NCI-H2081 (cell line): ENCODE data around the gene RTP3.

Experiments
- DNase-seq, 2 experiments: peaks; one replicate each; lab custom pipeline; 2025; lab: John Stamatoyannopoulos, UW

RTP3 gene

GRCh38 chr3:46469680-46470357, 28.0 kb upstream of the RTP3 start:
- DNase-seq = no peak

DNA sequence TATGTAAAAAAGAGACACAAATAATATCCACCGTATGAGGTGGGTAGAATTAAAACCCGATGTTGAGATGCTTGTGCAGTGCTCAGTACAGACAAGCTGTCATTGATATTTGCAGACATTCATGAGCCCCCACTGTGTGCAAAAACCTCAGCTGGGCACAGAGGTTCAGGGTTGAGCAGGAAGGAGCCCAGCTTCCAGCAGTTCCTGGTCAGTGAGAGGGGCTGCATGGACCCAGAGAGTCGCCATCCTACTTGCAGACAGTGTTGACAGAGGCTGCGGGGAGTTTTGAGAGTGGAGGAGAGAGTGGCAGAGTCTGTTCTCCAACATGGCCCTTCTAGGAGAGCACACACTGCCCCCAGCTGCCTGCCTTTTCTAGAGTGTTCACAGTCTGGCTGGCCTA, 26.9 kb upstream of the RTP3 start:
- DNase-seq = no peak

GRCh38 chr3:46471371-46471914, 26.3 kb upstream of the RTP3 start:
- DNase-seq = no peak

GRCh38 chr3:46472736-46473135, 25.0 kb upstream of the RTP3 start:
- DNase-seq = no peak

GRCh38 chr3:46477145-46477544, 20.6 kb upstream of the RTP3 start:
- no peak for DNase-seq

GRCh38 chr3:46477756-46478155, 20.0 kb upstream of the RTP3 start:
- no peak for DNase-seq

GRCh38 chr3:46478341-46478740, 19.4 kb upstream of the RTP3 start:
- DNase-seq = no peak

DNA sequence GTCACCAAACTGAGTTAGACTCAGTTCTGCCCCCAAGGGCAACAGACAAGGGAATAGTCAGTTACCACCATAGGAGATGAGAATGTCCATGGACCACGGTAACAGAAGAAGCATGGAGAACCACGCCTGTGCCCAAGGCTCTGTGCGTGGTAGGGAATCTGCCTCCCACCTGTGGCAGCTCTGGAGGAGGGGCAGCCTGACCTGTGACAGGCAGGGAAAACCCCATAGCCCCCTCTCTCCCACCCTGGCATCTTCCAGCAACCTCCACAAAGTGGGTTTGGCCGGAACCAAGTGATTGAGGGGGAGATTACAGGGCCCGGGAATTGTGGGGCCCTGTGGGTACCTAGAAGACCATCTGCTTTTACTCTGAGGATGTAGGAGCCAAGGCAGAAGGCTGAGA, 18.8 kb upstream of the RTP3 start:
- no peak for DNase-seq

DNA sequence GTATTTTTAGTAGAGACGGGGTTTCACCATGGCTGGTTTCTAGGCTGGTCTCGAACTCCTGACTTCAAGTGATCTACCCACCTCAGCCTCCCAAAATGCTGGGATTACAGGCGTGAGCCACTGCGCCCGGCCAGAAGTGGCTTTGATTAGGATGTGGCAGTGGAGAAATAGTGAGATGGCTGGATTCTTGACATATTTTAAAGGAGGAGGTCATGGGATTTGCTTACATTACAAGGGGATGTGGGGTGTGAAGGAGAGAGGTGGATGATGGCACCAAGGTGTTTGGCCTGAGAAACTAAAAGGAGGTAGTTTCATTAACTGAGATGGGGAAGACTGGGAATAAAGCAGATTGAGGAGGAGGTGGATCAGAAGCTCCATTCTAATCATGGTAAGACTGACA, 18.1 kb upstream of the RTP3 start:
- no peak for DNase-seq

DNA sequence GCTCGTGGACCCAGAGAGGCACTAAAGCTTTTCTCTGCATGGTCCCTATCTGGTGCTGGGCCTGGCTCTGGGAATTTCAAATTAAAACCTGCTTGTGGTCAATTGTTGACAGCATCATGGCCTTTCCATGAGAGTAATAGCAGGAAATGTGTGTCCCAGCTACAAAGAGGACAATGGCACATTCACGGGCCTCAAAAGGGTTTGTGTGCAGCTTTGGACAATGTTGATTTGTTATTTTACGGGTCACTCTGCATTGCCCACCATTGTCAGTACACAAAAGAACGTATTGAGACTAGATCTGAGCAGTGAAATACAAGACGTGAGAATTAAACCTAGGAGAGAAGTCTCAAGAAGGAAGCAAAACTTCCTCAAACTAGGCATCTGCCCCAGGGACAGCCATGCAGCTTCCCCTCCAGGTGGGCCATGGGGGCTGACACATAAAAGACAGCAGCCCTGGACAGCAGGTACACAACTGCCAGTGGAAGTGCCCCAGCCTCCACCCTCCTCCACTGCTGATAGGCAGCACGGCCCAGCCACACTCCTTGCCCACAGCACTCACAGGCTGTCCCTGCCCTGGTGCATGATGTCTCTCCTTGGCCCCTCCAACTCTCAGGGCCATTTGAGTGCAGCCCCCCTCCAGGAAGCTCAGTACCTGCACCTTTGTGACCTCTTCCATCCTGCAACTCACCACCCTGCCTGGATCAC, 17.1 kb upstream of the RTP3 start:
- DNase-seq = no peak

- DNase-seq = no peak
These were observed 16.1 kb upstream of the RTP3 start for GRCh38 chr3:46481636-46482035.

DNA sequence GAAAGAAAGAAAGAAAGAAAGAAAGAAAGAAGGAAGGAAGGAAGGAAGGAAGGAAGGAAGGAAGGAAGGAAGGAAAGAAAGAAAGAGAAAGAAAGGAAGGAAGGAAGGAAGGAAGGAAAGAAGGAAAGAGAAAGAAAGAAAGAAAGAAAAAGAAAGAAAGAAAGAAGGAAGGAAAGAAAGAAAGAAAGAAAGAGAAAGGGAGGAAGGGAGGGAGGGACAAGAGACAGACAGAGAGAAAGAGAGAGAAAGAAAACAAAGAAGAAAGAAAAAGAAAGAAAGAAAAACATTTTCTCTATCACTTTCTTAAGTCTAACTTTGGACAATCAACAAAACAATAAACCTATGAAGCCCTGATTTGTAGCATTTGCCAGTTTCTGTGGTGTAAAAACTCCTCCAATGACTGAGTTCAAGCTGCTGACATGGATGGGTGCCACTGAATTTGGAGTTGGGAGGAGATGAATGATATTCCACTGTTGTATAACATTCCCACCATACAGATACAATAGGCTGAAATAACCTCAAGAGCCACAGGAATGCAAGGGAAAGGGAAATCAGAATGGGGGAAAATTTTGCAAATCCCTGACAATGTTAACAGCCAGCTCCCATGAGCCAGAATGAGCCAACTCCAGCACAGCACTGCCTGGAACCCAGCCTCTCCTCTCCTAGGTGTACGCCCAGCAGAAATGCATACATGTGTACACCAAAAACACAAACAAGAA, 15.0 kb upstream of the RTP3 start:
- no peak for DNase-seq

- no peak for DNase-seq
These were observed 14.0 kb upstream of the RTP3 start for GRCh38 chr3:46483825-46484224.

DNA sequence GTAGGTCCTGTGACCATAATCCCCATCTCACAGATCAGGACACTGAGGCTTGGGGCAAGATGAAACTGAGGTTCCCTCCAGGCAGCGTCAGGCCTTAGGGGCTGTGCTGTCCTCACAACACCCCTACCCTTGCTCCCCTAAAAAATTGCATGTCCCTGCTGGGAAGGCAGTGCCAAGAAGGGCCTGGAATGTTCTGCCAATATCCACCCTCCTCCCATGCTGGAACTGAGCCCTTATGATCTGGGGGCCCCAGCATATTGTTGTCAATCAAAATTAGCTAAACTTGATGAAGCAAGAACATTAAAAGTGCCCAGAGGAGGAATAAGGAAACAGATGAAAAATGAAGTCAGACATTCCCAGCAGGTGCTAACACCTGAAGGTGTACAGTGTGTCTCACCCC, 13.4 kb upstream of the RTP3 start:
- DNase-seq = no peak

GRCh38 chr3:46484911-46485778, 12.6 kb upstream of the RTP3 start:
- peak in 1 of 2 experiments; percentile 28 for DNase-seq

- no peak for DNase-seq
These were observed 12.0 kb upstream of the RTP3 start for GRCh38 chr3:46485779-46486175.

GRCh38 chr3:46488735-46489361, 8.9 kb upstream of the RTP3 start:
- DNase-seq = peak; percentile 75 to 76

- DNase-seq = no peak
These were observed 8.4 kb upstream of the RTP3 start for GRCh38 chr3:46489381-46489780.

GRCh38 chr3:46489875-46490274, 7.9 kb upstream of the RTP3 start:
- no peak for DNase-seq

GRCh38 chr3:46490338-46491084, 7.3 kb upstream of the RTP3 start:
- no peak for DNase-seq
